Fibroblast of villous mesenchyme (primary cell): ENCODE results near the gene TACO1. TPM values are rescaled to one million over a fixed set of nuclear protein-coding genes. Genes with fewer than 3 reads are reported as not detected.

Experiments
- DNase-seq: peaks from one replicate; pipeline ENCODE4 v3.0.0-alpha.2; 2010; ENCODE audit warnings: low read depth
- H3K4me3 ChIP-seq: 2 replicates; pipeline ENCODE4 v1.5.1; 2011; ENCODE audit warnings: low read depth, mild to moderate bottlenecking, low read length
- total RNA-seq: library from RNA; depleted of rRNA; stranded (reverse); fragments of >200 nt; gene quantifications from 2 replicates; pipeline ENCODE4 v1.2.3, GENCODE V29; 2012
- TF ChIP-seq, protein P1 (sequence below): IDR thresholded peaks from 2 replicates; pipeline ENCODE4 v1.5.1; 2012; ENCODE audit warnings: low read depth, mild to moderate bottlenecking, low read length; ENCODE audit not compliant: insufficient read depth

The TACO1 gene
- total RNA-seq, 1 donor: 24.6 TPM

GRCh38 chr17:63595132-63595531 lies 5.6 kb upstream of the TACO1 start:
- TF ChIP-seq, protein P1, sequence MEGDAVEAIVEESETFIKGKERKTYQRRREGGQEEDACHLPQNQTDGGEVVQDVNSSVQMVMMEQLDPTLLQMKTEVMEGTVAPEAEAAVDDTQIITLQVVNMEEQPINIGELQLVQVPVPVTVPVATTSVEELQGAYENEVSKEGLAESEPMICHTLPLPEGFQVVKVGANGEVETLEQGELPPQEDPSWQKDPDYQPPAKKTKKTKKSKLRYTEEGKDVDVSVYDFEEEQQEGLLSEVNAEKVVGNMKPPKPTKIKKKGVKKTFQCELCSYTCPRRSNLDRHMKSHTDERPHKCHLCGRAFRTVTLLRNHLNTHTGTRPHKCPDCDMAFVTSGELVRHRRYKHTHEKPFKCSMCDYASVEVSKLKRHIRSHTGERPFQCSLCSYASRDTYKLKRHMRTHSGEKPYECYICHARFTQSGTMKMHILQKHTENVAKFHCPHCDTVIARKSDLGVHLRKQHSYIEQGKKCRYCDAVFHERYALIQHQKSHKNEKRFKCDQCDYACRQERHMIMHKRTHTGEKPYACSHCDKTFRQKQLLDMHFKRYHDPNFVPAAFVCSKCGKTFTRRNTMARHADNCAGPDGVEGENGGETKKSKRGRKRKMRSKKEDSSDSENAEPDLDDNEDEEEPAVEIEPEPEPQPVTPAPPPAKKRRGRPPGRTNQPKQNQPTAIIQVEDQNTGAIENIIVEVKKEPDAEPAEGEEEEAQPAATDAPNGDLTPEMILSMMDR: no peak
- H3K4me3 ChIP-seq: no peak overlapping the region
- DNase-seq: no peak

DNA sequence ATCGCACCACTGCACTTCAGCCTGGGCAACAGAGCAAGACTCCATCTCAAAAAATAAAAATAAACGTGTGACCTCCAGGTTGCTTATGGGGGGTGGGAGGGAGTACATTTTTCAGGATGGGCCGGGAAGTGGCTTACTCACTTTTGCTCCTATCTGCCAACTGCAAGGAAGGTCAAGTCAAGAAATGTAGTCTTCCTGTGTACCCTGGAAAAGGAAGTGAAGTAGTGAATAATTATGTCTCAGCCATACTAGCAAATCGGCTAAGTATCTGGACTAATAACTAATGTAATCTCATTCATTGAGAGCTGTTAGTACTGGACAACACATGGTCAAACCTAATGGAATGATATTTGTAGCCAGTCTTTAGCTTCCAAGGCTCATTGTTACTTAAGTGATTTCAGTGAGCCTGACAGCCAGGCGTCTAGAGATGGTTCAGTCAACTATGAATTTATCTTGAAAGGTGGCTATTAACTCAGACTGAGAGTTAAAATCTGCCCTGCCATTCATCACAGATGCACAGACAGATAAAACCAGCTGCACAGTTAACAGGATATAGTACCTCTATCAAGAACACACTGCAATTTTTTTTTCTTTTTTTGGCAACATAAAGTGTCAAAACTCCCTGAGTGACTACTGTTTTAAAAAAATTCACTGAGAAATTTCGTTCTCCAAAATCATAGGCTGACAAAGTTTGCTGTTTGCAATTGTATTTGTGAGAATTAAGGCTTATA lies 3.7 kb upstream of the TACO1 start:
- H3K4me3 ChIP-seq: no peak overlapping the region
- DNase-seq: no peak
- TF ChIP-seq, protein P1: no peak

DNA sequence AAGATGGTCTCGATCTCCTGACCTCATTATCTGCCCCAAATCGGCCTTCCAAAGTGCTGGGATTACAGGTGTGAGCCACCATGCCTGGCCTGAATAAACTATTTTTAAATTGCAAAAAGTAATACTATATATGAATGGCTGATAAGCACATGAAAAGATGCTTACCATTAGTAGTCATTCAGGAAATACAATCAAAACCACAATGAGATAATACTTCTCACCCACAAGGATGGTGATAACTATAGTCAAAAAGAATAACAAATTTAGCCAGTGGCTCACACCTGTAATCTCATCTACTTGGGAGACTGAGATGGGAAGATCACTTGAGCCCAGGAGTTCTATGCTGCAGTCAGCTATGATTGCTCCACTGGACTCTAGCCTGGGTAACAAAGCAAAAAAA lies 2.4 kb upstream of the TACO1 start:
- no peak overlapping the region for H3K4me3 ChIP-seq
- DNase-seq: no peak
- TF ChIP-seq, protein P1: no peak

- H3K4me3 ChIP-seq: peak overlapping the region; percentile 83
- peak; percentile 33 for DNase-seq
- TF ChIP-seq, protein P1: no peak
Observed at GRCh38 chr17:63601439-63602371, 1.0 kb downstream of the TACO1 start.

DNA sequence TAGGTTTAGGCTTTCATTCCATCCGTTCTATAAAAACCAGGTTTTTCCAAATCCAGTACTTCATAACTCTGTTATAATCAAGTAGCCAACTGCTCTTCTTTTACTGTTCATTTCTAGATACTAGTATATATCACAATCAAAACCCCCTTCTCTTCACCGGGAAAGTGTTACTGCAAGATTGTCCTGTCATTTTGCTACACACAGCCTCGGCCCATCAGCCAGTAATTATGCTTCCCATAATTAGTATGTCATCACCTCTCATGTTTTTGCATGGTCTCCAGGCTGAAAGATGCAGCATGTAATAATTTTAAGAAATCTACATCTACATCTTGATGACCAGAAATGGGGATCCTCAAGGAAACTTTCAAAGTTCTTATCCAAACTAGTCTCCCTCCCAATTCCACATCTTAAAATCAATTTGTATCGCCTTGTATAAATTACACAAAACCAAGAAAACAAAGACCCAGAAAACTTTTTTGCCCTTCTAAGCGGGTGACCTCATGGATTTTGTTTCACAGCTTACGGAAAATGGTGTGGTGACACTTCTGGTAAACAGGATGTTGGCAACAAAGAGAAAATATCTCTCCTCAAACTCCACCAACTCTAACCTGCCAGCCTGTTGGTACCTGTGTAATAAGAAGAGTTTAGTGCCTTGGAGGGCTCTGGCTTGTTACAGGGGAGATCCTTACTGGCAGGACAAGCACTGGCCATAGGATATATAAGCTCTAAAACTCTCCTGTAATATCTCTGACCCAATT lies 9.3 kb downstream of the TACO1 start:
- no peak overlapping the region for H3K4me3 ChIP-seq
- TF ChIP-seq, protein P1: no peak
- no peak for DNase-seq

DNA sequence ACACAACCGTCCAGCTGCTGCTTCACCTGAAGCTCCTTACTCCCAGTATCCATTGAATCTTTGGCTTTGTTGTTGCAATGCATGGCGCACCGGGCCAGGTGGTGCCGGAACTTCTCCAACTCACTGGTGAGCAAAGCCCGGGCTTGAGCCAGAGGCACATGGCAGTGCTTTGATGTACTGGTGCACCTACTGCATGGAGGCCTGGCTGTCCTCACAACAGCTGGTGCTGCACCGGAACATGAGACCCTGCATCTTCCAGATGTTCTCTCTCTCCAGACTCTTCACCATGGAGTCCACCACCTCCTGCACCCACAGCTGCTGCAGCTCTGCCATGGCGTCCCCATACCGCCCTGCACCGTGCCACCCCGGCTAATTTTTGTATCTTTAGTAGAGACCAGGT lies 10.2 kb downstream of the TACO1 start:
- TF ChIP-seq, protein P1: no peak
- H3K4me3 ChIP-seq: no peak overlapping the region
- DNase-seq: no peak
